HAP-1 (cell line): Measurements from ENCODE around the gene TRAPPC2L.

Source experiments
- DNase-seq, 2 experiments: peaks; one replicate each; pipeline ENCODE4 v3.0.0-alpha.2; 2016 to 2020; ENCODE audit warnings: low spot score in 2 of 2
- H3K27me3 ChIP-seq: fragments of 250-450 bp; sonication (Bioruptor Pico); 2 replicates; pipeline ENCODE4 v1.5.1; 2020; ENCODE audit warnings: low read depth, mild to moderate bottlenecking, moderate library complexity
- H3K36me3 ChIP-seq: fragments of 250-450 bp; sonication (Bioruptor Pico); replicated peaks from 2 replicates; pipeline ENCODE4 v1.5.1; 2020; ENCODE audit warnings: mild to moderate bottlenecking
- H3K4me1 ChIP-seq: fragments of 250-450 bp; sonication (Bioruptor Pico); 2 replicates; pipeline ENCODE4 v1.5.1; 2020; ENCODE audit warnings: mild to moderate bottlenecking
- H3K4me3 ChIP-seq: fragments of 250-450 bp; sonication (Bioruptor Pico); 2 replicates; pipeline ENCODE4 v1.5.1; 2020; ENCODE audit warnings: mild to moderate bottlenecking, moderate library complexity
- H3K9me3 ChIP-seq: fragments of 250-450 bp; sonication (Bioruptor Pico); 2 replicates; pipeline ENCODE4 v1.5.1; 2020; ENCODE audit warnings: mild to moderate bottlenecking, moderate library complexity
- in situ Hi-C: fragments of 300-500 bp; cut with MboI; formaldehyde crosslinking; loops from 3 replicates; pipeline ENCODE4 v1.14.3; 2020; ENCODE audit warnings: low sequenced_read_pairs, inconsistent platforms, mixed read lengths

TRAPPC2L gene

GRCh38 chr16:88875703-88876234, 18.8 kb downstream of the TRAPPC2L start:
- H3K36me3 ChIP-seq: no peaks in the 10 kb centered on the region
- peaks cover 15% of the 10 kb centered on the region for H3K27me3 ChIP-seq
- no peaks in the 10 kb centered on the region for H3K4me1 ChIP-seq
- no peak overlapping the region for H3K4me3 ChIP-seq
- DNase-seq: no peak
- no peaks in the 10 kb centered on the region for H3K9me3 ChIP-seq
- in situ Hi-C loops: no loop called here

- in situ Hi-C loops: no loop called here
- Histone ChIP-seq H3K4me3 (no peak overlapping the region), H3K36me3 (no peaks in the 10 kb centered on the region), H3K9me3 (no peaks in the 10 kb centered on the region), H3K4me1 (no peaks in the 10 kb centered on the region), H3K27me3 (peaks cover 7% of the 10 kb centered on the region; the same call in 1 of the 2 replicates)
- DNase-seq: no peak
Observed at GRCh38 chr16:88876942-88877526, 20.1 kb downstream of the TRAPPC2L start.

GRCh38 chr16:88877564-88878289, 20.8 kb downstream of the TRAPPC2L start:
- Histone ChIP-seq H3K36me3 (no peaks in the 10 kb centered on the region), H3K27me3 (peaks cover 7% of the 10 kb centered on the region; the same call in 1 of the 2 replicates), H3K9me3 (no peaks in the 10 kb centered on the region), H3K4me3 (no peak overlapping the region), H3K4me1 (no peaks in the 10 kb centered on the region)
- in situ Hi-C loops: no loop called here
- no peak for DNase-seq

- no peak overlapping the region for H3K4me3 ChIP-seq
- no peaks in the 10 kb centered on the region for H3K9me3 ChIP-seq
- H3K27me3 ChIP-seq: peaks cover 4% of the 10 kb centered on the region; the same call in 1 of the 2 replicates
- in situ Hi-C loops: no loop called here
- H3K36me3 ChIP-seq: no peaks in the 10 kb centered on the region
- H3K4me1 ChIP-seq: no peaks in the 10 kb centered on the region
- DNase-seq: no peak
Observed at GRCh38 chr16:88878356-88878755, 21.4 kb downstream of the TRAPPC2L start.

- Histone ChIP-seq H3K36me3 (no peaks in the 10 kb centered on the region), H3K4me1 (no peaks in the 10 kb centered on the region), H3K9me3 (no peaks in the 10 kb centered on the region), H3K4me3 (no peak overlapping the region), H3K27me3 (peaks cover 4% of the 10 kb centered on the region; the same call in 1 of the 2 replicates)
- no peak for DNase-seq
- in situ Hi-C loops: no loop called here
Observed at GRCh38 chr16:88878967-88879787, 22.2 kb downstream of the TRAPPC2L start.

- H3K27me3 ChIP-seq: peaks cover 4% of the 10 kb centered on the region; the same call in 1 of the 2 replicates
- H3K4me1 ChIP-seq: no peaks in the 10 kb centered on the region
- no peak for DNase-seq
- in situ Hi-C loops: no loop called here
- H3K36me3 ChIP-seq: no peaks in the 10 kb centered on the region
- no peak overlapping the region for H3K4me3 ChIP-seq
- H3K9me3 ChIP-seq: no peaks in the 10 kb centered on the region
Observed at GRCh38 chr16:88879788-88880055, 22.8 kb downstream of the TRAPPC2L start.

- DNase-seq: no peak
- H3K27me3 ChIP-seq: peaks cover 4% of the 10 kb centered on the region; the same call in 1 of the 2 replicates
- H3K4me1 ChIP-seq: no peaks in the 10 kb centered on the region
- no peak overlapping the region for H3K4me3 ChIP-seq
- in situ Hi-C loops: no loop called here
- H3K9me3 ChIP-seq: no peaks in the 10 kb centered on the region
- H3K36me3 ChIP-seq: no peaks in the 10 kb centered on the region
Observed at GRCh38 chr16:88880226-88881006, 23.5 kb downstream of the TRAPPC2L start.

- DNase-seq: no peak
- no peaks in the 10 kb centered on the region for H3K9me3 ChIP-seq
- in situ Hi-C loops: no loop called here
- H3K4me1 ChIP-seq: no peaks in the 10 kb centered on the region
- H3K27me3 ChIP-seq: peaks cover under 1% of the 10 kb centered on the region; the same call in 1 of the 2 replicates
- no peaks in the 10 kb centered on the region for H3K36me3 ChIP-seq
- H3K4me3 ChIP-seq: no peak overlapping the region
Observed at GRCh38 chr16:88881007-88881615, 24.2 kb downstream of the TRAPPC2L start.

- Histone ChIP-seq H3K4me3 (no peak overlapping the region), H3K27me3 (no peaks in the 10 kb centered on the region; the same call in 1 of the 2 replicates), H3K4me1 (no peaks in the 10 kb centered on the region), H3K36me3 (no peaks in the 10 kb centered on the region), H3K9me3 (no peaks in the 10 kb centered on the region)
- no peak for DNase-seq
- in situ Hi-C loops: no loop called here
Observed at GRCh38 chr16:88881675-88882357, 24.9 kb downstream of the TRAPPC2L start.

- DNase-seq: peak in 1 of 2 experiments; percentile 29
- Histone ChIP-seq H3K4me3 (no peak overlapping the region), H3K9me3 (no peaks in the 10 kb centered on the region), H3K4me1 (no peaks in the 10 kb centered on the region), H3K27me3 (no peaks in the 10 kb centered on the region), H3K36me3 (no peaks in the 10 kb centered on the region)
- in situ Hi-C loops: no loop called here
Observed at GRCh38 chr16:88882358-88883030, 25.6 kb downstream of the TRAPPC2L start.

GRCh38 chr16:88883117-88883895, 26.4 kb downstream of the TRAPPC2L start:
- in situ Hi-C loops: no loop called here
- Histone ChIP-seq H3K4me1 (no peaks in the 10 kb centered on the region), H3K9me3 (no peaks in the 10 kb centered on the region), H3K36me3 (no peaks in the 10 kb centered on the region), H3K27me3 (no peaks in the 10 kb centered on the region), H3K4me3 (no peak overlapping the region)
- DNase-seq: no peak

- Histone ChIP-seq H3K27me3 (no peaks in the 10 kb centered on the region), H3K36me3 (no peaks in the 10 kb centered on the region), H3K9me3 (no peaks in the 10 kb centered on the region), H3K4me3 (no peak overlapping the region), H3K4me1 (no peaks in the 10 kb centered on the region)
- DNase-seq: no peak
- in situ Hi-C loops: no loop called here
Observed at GRCh38 chr16:88883946-88884345, 27.0 kb downstream of the TRAPPC2L start.
